Measurements from ENCODE around the gene SLC25A31.

The SLC25A31 gene

GRCh38 chr4:127777487-127777886, 47.3 kb downstream of the SLC25A31 start:
- no peak for DNase-seq (ENCODE audit: low read depth)

DNA sequence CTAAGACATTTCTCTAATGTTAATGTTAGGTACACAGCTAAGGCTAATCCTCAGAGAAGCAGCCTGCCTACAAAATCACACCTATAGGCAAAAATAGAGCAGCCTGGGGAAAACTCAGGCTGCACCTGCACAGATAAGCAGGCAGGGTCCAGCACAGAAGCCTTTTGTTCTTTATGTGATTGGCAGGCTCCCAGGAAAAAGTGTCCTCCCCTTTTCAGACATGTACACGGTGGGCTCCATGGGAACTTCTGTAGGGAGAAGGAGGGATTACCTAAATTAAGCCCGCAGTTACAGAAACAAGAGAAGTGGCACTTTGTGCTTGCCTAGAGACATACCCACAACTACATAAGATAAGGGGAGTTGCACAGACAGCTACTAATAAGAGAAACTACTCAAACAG, 47.9 kb downstream of the SLC25A31 start:
- no peak for DNase-seq (ENCODE audit: low read depth)

DNA sequence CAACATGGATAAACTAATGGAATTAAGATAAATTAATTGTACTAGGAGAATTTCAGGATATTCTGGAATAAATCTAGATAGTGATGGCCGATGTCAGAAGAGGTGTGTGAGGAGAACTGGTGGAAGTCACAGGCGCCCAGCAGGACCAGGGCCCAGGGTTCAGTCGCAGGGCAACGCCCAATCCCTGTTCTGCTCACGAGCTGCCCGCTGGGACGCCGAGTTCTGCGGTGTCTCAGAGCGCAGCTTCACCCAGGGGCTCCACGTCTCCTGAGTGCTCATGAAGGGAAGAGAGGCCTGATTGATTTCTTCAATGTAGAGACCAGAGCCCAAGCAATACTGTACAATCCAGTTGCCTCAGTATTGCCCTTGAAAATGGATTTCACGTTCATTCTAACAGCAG, 50.4 kb downstream of the SLC25A31 start:
- no peak for DNase-seq (ENCODE audit: low read depth)

GRCh38 chr4:127781300-127782024, 51.3 kb downstream of the SLC25A31 start:
- DNase-seq (ENCODE audit: low read depth) = no peak

DNA sequence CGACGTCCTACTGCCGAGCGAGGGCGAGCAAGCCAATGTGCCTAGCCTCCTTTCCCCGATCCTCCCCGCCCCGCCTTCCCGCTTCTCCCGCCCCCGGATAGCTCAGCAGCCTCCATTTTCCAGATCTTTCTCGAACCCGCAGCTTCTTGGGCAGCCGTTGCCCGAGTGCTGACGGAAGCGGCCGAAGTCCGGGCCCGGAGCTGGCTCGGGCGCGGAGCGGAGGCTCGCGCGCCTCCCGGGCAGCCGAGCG, 51.8 kb downstream of the SLC25A31 start:
- peak; percentile 84 for DNase-seq (ENCODE audit: low read depth)

DNA sequence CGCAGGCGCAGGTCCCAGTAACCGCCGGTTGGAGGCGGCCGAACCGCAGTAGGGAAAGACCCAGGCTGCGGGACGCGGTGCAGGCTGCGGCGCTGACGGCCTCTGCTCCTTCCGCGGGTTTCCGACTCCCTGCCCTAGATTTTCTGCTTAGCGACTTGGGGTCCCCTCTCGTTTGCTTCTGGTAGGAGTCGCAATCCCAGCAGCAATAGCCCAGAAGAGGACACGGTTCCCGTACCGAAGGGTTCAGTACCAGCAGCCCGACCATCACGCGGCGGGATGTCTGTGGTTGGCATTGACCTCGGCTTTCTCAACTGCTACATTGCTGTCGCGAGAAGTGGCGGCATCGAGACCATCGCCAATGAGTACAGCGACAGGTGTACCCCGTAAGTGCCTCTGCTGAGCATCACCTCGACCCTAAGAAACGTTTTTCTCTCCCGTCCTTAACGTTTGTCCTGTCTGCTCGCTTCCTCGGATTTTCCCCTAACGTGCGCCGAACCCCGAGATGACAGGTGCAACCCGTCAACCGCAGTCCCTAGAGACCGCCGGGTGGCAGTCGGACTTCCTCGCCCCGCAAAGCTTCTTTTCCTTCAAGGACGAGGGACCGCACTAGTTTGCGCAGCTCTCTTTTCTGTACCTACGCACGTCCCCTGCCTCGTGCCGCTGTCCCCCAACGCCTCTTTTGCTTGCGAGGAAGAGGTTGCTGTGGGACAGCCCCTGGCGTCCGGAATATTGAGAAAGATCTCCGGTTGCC, 52.2 kb downstream of the SLC25A31 start, which contains the start of gene HSPA4L:
TSS of gene HSPA4L (plus strand) at position 48 of the 751 bp plus-strand sequence. CDS start at position 277, 229 bp downstream.
- DNase-seq (ENCODE audit: low read depth) = peak; percentile 30

GRCh38 chr4:127783026-127783769, 53.0 kb downstream of the SLC25A31 start:
- DNase-seq (ENCODE audit: low read depth) = peak; percentile 36

DNA sequence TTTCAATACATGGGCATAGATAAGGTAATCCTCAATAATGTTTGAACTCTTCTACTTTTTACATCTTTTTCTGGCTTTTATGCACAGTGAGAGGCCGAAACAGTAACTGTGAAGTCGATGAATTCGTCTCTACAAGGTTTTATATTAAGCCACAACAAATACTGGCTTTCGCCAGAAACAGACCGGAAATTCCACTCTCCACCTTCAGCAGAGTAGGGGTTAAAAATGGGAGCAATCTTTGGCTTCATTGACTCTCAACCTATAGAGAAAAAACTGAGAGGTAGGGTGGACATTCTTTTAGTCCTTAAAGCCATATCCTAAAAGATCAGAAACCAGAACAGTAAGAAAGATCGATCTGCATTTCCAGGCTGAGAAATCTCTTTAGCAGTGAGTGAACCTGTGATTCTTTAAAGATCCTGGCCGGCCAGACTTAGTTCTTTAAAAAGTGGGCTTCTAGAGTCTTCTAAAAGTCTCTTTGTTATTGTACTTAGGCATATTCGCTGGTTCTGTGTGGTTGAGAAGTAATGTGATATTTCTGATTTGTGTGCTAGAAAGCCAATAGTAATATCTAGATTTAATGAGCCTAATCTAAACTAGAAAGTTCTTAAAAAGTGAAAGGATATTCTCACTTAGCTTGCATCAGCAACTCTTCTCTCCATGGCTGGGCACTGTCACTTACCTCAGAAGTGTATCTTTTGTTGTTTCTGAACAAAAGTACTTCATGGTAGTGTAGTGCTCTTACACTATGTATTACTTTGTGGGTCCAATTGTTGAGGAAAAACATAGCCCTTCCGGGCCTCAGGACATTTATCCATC, 54.0 kb downstream of the SLC25A31 start:
- no peak for DNase-seq (ENCODE audit: low read depth)

DNA sequence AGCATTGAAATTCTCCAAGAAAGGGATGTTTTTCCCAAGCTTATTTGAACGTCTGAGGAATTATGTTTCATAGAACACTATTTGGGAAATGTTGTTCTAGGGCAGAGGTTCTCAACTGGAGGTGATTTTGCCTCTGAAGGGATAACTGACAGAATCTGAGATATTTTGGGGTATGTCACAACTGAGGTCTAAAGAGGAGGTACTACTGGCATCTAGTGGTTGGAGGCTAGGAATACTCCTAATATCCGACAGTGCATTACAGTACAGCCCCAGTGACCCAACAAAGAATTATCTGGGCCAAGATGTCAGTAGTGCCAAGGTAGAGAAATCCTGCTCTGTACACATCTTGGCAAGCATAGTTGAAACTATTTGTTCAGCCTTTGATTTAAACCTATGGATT, 58.3 kb downstream of the SLC25A31 start:
- no peak for DNase-seq (ENCODE audit: low read depth)

- no peak for DNase-seq (ENCODE audit: low read depth)
Observed at GRCh38 chr4:127791391-127791790, 61.2 kb downstream of the SLC25A31 start.

- DNase-seq (ENCODE audit: low read depth) = no peak
Observed at GRCh38 chr4:127793528-127793927, 63.3 kb downstream of the SLC25A31 start.

DNA sequence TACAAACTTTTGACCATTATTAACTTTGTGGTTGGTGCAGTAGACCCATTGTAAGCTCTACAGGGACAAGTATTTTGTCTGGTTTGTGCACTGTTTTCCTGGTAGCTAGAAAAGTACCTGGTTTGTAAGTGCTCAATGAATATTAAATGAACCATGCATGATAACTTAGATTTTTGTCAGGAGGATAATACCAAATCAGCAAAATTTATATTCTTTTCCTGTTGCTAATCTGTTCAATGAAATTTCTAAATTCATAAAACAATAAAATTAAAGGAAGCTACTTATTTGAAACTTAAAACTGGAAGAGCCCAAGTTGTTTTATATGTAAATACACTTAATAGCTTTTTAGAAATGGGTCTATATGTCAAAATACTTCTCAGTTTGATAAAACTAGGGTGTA, 69.5 kb downstream of the SLC25A31 start:
- DNase-seq (ENCODE audit: low read depth) = no peak

GRCh38 chr4:127809173-127809800, 79.1 kb downstream of the SLC25A31 start:
- DNase-seq (ENCODE audit: low read depth) = peak; percentile 38

DNA sequence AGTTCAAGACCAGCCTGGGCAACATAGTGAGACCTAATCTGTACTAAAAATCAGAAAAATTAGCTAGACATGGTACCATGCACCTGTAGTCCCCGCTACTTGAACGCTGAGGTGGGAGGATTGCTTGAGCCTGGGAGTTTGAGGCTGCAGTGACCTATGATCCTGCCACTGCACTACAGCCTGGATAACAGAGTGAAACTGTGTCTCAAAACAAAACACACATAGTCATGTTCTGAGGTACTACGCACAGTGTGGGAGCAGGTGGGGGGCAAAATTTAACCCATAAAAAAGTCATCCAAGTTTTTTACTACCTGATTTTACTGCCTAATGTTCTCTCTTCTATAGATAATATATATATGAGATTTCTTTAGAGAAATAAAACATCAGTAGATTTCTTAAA, 80.4 kb downstream of the SLC25A31 start:
- no peak for DNase-seq (ENCODE audit: low read depth)

DNA sequence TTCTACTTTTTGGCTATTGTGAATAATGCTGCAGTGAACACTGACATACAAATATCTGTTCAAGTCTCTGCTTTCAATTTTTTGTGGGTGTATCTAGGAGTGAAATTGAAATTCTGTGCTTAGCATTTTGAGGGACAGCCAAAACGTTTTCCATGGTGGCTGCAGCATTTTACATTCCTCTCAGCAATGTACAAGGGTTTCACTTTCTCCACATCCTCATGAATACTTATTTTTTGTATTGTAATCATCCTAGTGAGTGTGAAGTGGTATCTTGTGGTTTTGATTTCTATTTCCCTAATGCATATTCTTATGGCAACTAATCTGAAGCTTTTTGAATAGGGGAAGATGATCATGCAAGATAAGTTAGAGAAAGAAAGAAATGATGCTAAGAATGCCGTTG, 92.2 kb downstream of the SLC25A31 start:
- DNase-seq (ENCODE audit: low read depth) = peak; percentile 2
